ENCODE measurements around the gene MARK3. TPM values are rescaled to one million over a fixed set of nuclear protein-coding genes. Genes with fewer than 3 reads are reported as not detected.

MARK3 gene
- total RNA-seq, 1 donor from 2014 or later: 82.0 TPM

DNA sequence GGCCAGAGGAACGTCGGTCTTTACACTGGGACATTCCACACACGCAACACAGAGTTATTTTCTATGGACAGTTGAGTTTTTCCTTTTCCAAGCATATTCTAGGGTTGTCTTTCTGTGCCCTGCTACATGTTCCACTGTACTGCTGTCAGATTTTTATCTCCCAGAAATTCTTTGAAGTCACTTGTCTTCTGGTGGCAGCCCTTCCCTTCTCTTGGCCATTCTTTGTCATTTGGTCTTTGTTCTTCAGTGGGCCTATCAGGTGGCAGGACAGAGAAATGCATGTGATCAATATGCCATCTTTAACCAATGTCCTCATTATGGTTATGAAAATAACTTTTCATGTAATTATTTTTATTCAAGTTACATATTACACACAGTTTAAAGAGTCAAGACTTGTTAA lies 36.3 kb downstream of the MARK3 start:
- H3K36me3 Mint-ChIP-seq (ENCODE audit: low read depth): peaks cover 25% of the 10 kb centered on the region
- DNase-seq: no peak
- peaks cover 27% of the 10 kb centered on the region for H3K4me1 Mint-ChIP-seq

DNA sequence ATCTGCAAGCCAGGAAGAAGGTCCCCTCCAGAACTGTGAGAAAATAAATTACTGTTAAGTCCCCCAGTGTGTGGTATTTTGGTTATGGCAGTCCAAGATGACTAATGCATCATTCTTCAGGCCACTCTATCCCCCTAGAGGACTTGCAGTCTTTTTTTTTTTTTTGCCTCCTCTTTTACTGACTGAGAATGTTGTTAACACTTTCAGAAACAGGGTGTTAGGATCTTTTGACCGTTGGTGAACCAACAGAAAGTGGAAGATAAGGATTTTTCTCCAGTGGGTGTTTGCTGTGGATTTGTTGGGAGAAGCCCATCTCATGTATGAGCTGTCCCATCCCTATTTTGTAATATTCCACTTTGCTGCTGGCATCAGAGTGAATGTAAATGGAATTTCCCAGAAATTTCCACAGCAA lies 37.8 kb downstream of the MARK3 start:
- H3K9me3 Mint-ChIP-seq: no peaks in the 10 kb centered on the region
- no peak for DNase-seq
- H3K4me3 Mint-ChIP-seq: no peak overlapping the region
- intact Hi-C loops (cut with micrococcal nuclease): no loop called here
- H3K27ac Mint-ChIP-seq: no peak overlapping the region
- peaks cover 22% of the 10 kb centered on the region for H3K36me3 Mint-ChIP-seq (ENCODE audit: low read depth)
- H3K27me3 Mint-ChIP-seq: no peaks in the 10 kb centered on the region
- H3K4me1 Mint-ChIP-seq: peaks cover 23% of the 10 kb centered on the region

More for the DNA sequence above, 36.3 kb downstream of the MARK3 start:
- intact Hi-C loops (cut with micrococcal nuclease): no loop called here
- Mint-ChIP-seq H3K27me3 (no peaks in the 10 kb centered on the region), H3K27ac (no peak overlapping the region), H3K9me3 (no peaks in the 10 kb centered on the region), H3K4me3 (no peak overlapping the region)

GRCh38 chr14:103427485-103428443 lies 42.5 kb downstream of the MARK3 start:
- DNase-seq: peak; percentile 78
- Mint-ChIP-seq H3K36me3 (ENCODE audit: low read depth) (peaks cover 32% of the 10 kb centered on the region), H3K4me1 (peaks cover 23% of the 10 kb centered on the region), H3K9me3 (no peaks in the 10 kb centered on the region), H3K27ac (peak overlapping the region; percentile 46), H3K4me3 (no peak overlapping the region), H3K27me3 (no peaks in the 10 kb centered on the region)
- intact Hi-C loops (cut with micrococcal nuclease): loop anchor here (1.0 kb wide), 1 partner anchor 9 kb away; no protein-coding TSS in a partner anchor

- intact Hi-C loops (cut with micrococcal nuclease): no loop called here
- no peak overlapping the region for H3K27ac Mint-ChIP-seq
- H3K4me3 Mint-ChIP-seq: no peak overlapping the region
Measured at GRCh38 chr14:103428723-103429556, 43.7 kb downstream of the MARK3 start.

DNA sequence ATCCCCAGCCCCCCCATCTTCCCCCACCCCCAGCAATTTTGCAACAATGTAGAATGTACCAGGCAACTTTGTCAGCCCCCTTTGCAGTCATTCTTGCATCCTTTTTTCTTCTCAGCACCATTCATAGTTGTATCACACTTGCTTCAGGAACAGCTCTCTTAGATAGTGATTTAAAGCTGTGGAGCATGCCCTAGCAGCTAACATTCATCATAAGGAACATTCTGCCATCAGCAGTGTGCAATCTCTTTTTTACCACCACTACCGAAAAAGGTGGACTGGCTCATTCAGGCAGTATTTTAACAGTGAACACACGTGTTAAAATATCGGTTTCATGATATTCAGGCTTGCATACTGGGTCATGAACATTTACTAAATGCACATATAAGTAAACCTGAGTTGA lies 45.1 kb downstream of the MARK3 start:
- no peak overlapping the region for H3K27ac Mint-ChIP-seq
- no peak overlapping the region for H3K4me3 Mint-ChIP-seq
- H3K4me1 Mint-ChIP-seq: peaks cover 18% of the 10 kb centered on the region
- H3K27me3 Mint-ChIP-seq: no peaks in the 10 kb centered on the region
- intact Hi-C loops (cut with micrococcal nuclease): loop anchor here (5.0 kb wide), 1 partner anchor 38 kb away; no protein-coding TSS in a partner anchor
- no peaks in the 10 kb centered on the region for H3K9me3 Mint-ChIP-seq
- DNase-seq: no peak
- H3K36me3 Mint-ChIP-seq (ENCODE audit: low read depth): peaks cover 34% of the 10 kb centered on the region

More at GRCh38 chr14:103428723-103429556, 43.7 kb downstream of the MARK3 start:
- no peaks in the 10 kb centered on the region for H3K9me3 Mint-ChIP-seq
- H3K27me3 Mint-ChIP-seq: no peaks in the 10 kb centered on the region
- H3K4me1 Mint-ChIP-seq: peaks cover 22% of the 10 kb centered on the region
- peaks cover 34% of the 10 kb centered on the region for H3K36me3 Mint-ChIP-seq (ENCODE audit: low read depth)
- no peak for DNase-seq

GRCh38 chr14:103432627-103433026 lies 47.4 kb downstream of the MARK3 start:
- H3K27ac Mint-ChIP-seq: no peak overlapping the region
- no peak overlapping the region for H3K4me3 Mint-ChIP-seq
- intact Hi-C loops (cut with micrococcal nuclease): loop anchor here (5.0 kb wide), 1 partner anchor 40 kb away; no protein-coding TSS in a partner anchor

DNA sequence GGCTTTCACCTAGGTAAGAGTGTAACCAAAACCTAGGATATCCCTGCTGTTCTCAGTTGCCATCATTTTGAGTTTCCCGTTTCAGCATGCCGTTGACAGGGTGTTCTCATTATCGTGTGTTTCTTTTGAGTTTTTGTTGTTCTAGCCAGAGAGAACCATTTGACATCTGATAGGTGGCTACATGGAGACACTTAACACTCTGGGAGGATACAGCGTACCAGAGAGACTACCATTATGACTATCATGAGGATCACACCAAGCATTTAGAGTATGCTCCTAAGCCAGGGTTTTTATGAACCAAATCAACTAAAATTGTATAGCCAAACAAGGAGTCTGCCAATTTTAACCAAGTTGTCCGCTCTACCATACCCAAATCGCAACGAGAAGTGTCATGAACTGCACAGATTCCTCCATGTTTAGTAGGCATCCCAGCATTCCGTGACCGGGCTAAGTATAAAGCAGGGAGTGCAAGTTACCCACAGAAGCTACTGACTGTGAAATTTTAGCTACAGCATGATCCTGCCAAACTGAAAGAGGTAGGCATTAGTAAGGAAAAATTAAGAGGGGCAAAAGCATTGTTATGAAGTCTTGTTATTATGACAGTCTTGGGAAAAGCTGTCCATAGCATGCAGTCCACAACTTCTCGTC lies 48.8 kb downstream of the MARK3 start:
- no peak for DNase-seq
- Mint-ChIP-seq H3K9me3 (no peaks in the 10 kb centered on the region), H3K27ac (no peak overlapping the region), H3K4me3 (no peak overlapping the region), H3K27me3 (no peaks in the 10 kb centered on the region), H3K36me3 (ENCODE audit: low read depth) (peaks cover 35% of the 10 kb centered on the region), H3K4me1 (peaks cover 1% of the 10 kb centered on the region)
- intact Hi-C loops (cut with micrococcal nuclease): loop anchor here (5.0 kb wide), 1 partner anchor 42 kb away; no protein-coding TSS in a partner anchor

More at GRCh38 chr14:103432627-103433026, 47.4 kb downstream of the MARK3 start:
- Mint-ChIP-seq H3K4me1 (peaks cover 8% of the 10 kb centered on the region), H3K27me3 (no peaks in the 10 kb centered on the region), H3K9me3 (no peaks in the 10 kb centered on the region), H3K36me3 (ENCODE audit: low read depth) (peaks cover 32% of the 10 kb centered on the region)
- no peak for DNase-seq

DNA sequence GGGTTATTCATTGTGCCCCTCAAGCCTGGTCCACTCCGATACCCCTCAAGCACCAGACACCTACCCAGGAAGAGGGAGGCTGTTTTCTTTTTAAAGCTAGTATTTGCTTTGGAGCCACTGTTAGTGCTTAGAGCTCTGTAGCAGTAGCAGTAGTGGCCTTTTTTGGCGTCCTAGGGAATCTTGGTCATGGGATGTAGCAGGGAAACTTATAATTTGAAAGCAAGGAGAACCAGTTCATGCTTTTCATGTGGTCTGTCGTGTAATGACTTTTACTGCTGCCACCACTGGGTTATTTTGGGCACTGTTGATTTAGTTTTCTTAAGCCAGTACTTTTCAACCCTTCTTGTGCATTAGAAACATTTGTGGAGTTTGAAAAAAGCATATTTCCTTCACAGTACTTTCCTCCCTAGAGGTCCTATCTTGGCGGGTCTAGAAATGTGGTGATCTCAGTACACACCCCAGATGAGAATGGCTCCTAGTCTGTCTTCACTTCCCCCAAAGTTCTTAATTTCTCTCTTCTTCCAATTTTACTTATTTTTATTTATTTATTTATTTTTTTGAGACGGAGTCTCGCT lies 49.7 kb downstream of the MARK3 start:
- no peaks in the 10 kb centered on the region for H3K4me1 Mint-ChIP-seq
- intact Hi-C loops (cut with micrococcal nuclease): loop anchor here (5.0 kb wide), 1 partner anchor 43 kb away; no protein-coding TSS in a partner anchor
- H3K4me3 Mint-ChIP-seq: no peak overlapping the region
- H3K36me3 Mint-ChIP-seq (ENCODE audit: low read depth): peaks cover 36% of the 10 kb centered on the region
- no peaks in the 10 kb centered on the region for H3K27me3 Mint-ChIP-seq
- DNase-seq: no peak
- no peaks in the 10 kb centered on the region for H3K9me3 Mint-ChIP-seq
- no peak overlapping the region for H3K27ac Mint-ChIP-seq

DNA sequence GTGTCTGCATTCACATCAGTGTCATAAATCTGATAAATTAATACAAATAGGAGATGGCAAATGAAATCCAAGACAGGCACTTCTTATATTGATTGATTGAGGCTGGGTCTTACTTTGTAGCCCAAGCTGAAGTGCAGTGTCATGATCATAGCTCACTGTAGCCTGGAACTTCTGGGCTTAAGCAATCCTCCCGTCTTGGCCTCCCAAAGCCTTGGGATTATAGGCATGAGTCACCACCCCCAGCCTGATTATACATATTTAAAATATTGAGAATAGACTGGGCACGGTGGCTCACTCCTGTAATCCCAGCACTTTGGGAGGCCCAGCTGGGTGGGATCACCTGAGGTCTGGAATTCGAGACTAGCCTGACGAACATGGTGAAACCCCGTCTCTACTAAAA lies 51.3 kb downstream of the MARK3 start:
- H3K27ac Mint-ChIP-seq: no peak overlapping the region
- DNase-seq: no peak
- H3K27me3 Mint-ChIP-seq: no peaks in the 10 kb centered on the region
- H3K36me3 Mint-ChIP-seq (ENCODE audit: low read depth): peaks cover 29% of the 10 kb centered on the region
- intact Hi-C loops (cut with micrococcal nuclease): no loop called here
- H3K9me3 Mint-ChIP-seq: no peaks in the 10 kb centered on the region
- no peak overlapping the region for H3K4me3 Mint-ChIP-seq
- no peaks in the 10 kb centered on the region for H3K4me1 Mint-ChIP-seq

DNA sequence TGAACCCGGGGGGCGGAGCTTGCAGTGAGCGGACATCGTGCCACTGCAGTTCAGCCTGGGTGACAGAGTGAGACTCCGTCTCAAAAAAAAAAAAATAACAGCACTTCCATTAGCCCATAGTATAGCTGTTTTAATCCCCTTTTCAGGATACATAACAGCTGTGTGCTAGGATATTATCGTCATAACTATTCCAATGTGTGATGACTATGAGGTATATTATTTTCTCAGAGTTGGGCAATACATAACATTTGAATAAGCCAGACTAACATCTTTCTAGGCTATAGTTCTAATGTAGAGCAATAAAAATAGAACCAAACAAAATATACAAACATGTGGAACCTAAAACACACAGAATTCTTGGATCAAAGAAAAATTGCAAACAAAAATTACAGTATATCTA lies 57.1 kb downstream of the MARK3 start:
- Mint-ChIP-seq H3K36me3 (ENCODE audit: low read depth) (peaks cover 20% of the 10 kb centered on the region), H3K4me3 (no peak overlapping the region), H3K27me3 (no peaks in the 10 kb centered on the region), H3K4me1 (peaks cover 7% of the 10 kb centered on the region), H3K27ac (no peak overlapping the region), H3K9me3 (no peaks in the 10 kb centered on the region)
- intact Hi-C loops (cut with micrococcal nuclease): no loop called here
- no peak for DNase-seq

- Mint-ChIP-seq H3K27ac (no peak overlapping the region), H3K36me3 (ENCODE audit: low read depth) (peaks cover 16% of the 10 kb centered on the region), H3K27me3 (no peaks in the 10 kb centered on the region), H3K9me3 (no peaks in the 10 kb centered on the region), H3K4me1 (peaks cover 7% of the 10 kb centered on the region), H3K4me3 (no peak overlapping the region)
- intact Hi-C loops (cut with micrococcal nuclease): no loop called here
- DNase-seq: no peak
Measured at GRCh38 chr14:103443111-103443510, 57.9 kb downstream of the MARK3 start.

DNA sequence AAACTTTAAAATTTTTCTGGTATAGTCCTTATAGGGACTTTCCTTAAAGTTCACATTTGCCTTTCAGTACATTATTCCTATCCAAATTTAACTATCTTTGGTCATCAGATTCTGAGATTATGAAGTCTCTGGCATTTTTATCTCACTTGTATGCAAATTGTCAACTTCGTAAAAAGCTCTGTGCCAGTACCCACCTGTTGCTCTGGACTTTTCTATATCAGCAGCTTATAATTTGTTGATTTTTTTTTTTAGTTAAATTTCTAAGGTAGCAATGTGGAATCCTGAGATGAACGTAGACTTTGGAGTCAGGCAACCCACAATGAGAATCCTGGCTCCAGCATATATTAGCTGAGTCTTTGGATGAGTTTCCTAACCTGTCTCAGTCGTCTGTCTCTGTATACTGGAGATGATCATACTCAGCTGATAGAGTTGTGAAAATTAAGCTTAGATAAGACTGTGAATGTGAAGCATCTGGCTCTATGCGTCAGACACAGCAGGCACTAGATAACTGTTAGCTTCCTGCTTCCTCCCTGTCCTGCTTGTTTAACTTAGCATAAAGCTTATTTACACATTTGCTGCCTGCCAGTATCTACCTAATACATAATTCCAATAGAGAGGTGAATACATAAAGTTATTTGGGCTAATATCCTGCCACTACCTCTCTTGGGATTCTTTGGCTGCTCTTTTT lies 59.8 kb downstream of the MARK3 start:
- intact Hi-C loops (cut with micrococcal nuclease): no loop called here
- no peaks in the 10 kb centered on the region for H3K27me3 Mint-ChIP-seq
- no peak for DNase-seq
- no peak overlapping the region for H3K4me3 Mint-ChIP-seq
- peaks cover 6% of the 10 kb centered on the region for H3K36me3 Mint-ChIP-seq (ENCODE audit: low read depth)
- peaks cover 7% of the 10 kb centered on the region for H3K4me1 Mint-ChIP-seq
- no peak overlapping the region for H3K27ac Mint-ChIP-seq
- no peaks in the 10 kb centered on the region for H3K9me3 Mint-ChIP-seq

DNA sequence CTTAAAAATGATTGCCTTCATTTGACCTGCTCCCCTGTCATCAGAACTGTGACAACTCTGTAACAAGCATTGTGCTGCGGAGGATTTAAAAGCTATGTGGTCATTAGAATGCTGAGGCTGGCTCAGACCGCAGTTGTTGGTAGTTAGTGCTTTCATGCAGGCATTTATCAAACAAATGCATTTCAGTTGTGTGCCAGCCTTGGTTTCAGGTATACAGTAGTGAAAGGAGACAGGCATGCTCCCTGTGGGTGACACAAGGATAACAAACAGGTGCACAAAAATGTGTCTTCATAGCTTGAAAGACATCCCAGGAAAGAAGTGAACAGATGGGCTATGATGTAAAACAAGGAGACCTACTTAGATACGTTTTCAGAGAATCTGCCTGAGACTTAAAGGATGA lies 60.6 kb downstream of the MARK3 start:
- Mint-ChIP-seq H3K4me3 (no peak overlapping the region), H3K27ac (no peak overlapping the region), H3K9me3 (no peaks in the 10 kb centered on the region), H3K27me3 (no peaks in the 10 kb centered on the region), H3K4me1 (peaks cover 7% of the 10 kb centered on the region), H3K36me3 (ENCODE audit: low read depth) (peaks cover 4% of the 10 kb centered on the region)
- no peak for DNase-seq
- intact Hi-C loops (cut with micrococcal nuclease): no loop called here

All from activated CD4-positive, alpha-beta T cell treated with anti-CD3 and anti-CD28 coated beads, Interleukin-2, amount 10 ng/mL, durations not matched to agents 24 days and 14 days (primary cell).